Lower leg skin (tissue), 3 donors: ENCODE results near the gene RPL21.

Experiments used
- CTCF ChIP-seq, 3 donors: fragments of 450-650 bp; IDR thresholded peaks; one replicate each; pipeline ENCODE4 v1.5.1; 2016; ENCODE audit warnings: antibody characterized with exemption in 3 of 3, mild to moderate bottlenecking in 3 of 3, moderate library complexity in 2 of 3
- POLR2A ChIP-seq, 2 donors: fragments of 450-650 bp; IDR thresholded peaks; one replicate each; pipeline ENCODE4 v1.6.1; 2016 to 2017; ENCODE audit warnings: antibody characterized with exemption in 2 of 2, mild to moderate bottlenecking in 1 of 2, moderate library complexity in 1 of 2

- TF ChIP-seq CTCF (IDR thresholded peaks at IDR 0.05) (no peak), POLR2A (IDR thresholded peaks at IDR 0.05) (no peak)
Measured at GRCh38 chr13:27298849-27299248, 47.5 kb downstream of the RPL21 start.
